ENCODE data around the gene NTPCR.
"Not testable (repeated sequence)": the region's sequence is repeated elsewhere in the genome, so short reads cannot be mapped to it uniquely, and the experiment has no call there.

NTPCR gene, protein sequence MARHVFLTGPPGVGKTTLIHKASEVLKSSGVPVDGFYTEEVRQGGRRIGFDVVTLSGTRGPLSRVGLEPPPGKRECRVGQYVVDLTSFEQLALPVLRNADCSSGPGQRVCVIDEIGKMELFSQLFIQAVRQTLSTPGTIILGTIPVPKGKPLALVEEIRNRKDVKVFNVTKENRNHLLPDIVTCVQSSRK

DNA sequence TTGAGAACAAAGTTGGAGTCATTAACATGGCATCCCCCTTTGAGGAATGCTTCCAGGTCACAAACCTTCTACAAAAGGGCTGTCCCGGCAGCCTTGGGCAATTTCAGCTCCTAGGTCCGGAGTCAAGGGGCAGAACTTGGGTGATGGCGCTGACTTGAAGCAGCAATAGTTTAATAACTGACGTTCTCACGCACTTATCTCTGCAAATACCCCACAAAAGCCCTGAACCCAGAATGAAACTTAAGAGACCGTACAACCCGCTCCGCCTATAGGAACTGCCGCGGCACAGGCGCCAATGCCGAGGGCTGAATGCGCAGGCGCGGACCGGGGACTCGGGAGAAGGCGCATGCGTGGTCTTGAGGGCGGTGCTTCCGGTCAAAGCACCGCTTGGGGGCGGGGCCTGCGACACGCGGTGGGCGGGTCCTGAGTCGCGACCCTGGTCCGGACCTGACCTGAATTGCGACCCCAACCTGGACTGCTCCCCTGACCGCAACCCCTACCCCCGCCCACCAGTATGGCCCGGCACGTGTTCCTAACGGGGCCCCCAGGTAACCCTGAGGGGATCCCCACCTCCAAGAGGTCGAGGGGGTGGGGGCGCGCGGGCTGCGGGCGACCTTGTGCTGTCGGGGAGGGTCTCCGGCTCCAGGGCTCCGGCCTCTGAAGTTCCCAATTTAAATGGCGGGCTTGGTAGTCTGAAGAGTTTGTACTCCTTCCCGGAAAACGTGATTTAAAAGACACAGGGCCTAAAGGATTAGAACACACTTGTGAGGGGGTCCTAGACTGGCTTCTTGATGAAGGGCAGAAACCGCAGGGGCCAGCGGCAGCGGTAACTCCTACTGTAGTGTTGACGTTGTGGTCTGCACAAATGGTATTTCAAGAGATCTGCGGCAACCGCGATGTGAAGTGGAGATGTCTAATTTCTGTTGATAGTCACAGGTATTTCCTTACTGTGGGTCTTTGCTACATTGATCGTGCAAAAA is at the start of gene NTPCR:
Gene NTPCR (plus strand): TSS at position 415 of the 980 bp plus-strand sequence. CDS start 100 bp downstream, at position 515.
- peak; percentile 96 for DNase-seq

GRCh38 chr1:232900818-232901217 is 49.6 kb upstream of the NTPCR start:
- no peak for DNase-seq

DNA sequence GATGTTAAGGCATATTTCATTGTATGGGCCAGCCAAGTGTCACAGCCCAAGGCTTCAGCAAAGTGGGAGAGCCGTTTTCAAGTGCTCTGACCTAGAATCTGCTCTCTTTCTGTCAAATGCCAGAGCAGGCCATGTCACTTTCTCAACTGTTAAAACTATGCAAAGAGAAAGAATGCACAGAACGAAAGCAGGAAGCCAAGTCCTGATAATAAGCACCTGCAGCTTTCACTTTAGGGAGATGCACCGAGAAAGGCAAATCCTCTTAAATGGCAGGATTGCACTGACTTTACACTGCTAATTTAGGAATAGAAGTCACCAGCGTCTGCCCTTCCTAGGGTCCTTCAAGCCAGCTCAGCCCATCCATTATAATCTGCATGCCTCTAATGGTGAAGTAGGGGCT is 49.2 kb upstream of the NTPCR start:
- no peak for DNase-seq

DNA sequence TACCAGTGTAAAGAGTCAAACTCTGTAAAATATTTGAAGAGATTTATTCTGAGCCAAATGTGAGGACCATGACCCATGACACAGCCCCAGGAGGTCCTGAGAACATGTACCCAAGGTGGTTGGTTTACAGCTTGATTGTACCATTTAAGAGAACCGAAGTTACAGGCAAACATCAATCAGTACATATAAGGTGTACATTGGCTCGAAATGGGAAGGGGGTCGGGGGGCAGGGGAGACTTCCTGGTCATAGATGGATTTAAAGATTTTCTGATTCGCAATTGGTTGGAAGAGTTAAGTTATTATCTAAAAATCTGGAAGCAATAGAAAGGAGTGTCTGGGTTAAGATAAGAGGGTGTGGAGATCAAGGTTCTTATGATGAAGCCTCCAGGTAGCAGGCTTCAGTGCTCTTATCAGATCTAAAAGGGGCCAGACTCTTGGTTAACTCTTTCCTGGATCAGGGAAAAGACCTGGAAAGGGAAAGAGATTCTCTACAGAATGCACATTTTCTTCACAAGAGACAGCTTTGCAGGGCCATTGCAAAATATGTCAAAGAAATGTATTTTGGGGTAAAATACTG is 47.5 kb upstream of the NTPCR start:
- no peak for DNase-seq

DNA sequence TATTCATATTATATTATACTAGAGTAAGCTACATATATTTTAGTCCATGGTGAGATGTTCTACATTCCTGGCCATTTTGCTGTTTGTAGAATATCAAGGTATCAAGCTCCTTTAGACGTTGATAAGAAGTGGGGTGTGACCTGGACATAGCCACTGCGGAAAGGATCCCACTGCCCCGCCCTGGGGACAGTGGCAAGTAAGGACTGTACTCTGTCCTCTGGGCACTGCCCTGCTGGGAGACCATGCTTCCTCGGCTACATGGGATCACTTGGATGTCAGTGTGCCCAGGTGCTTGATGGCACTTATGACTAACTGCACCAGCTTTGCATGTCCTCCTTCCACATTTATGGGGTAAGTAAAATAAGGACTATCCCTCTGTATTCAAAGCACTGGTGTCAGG is 46.3 kb upstream of the NTPCR start:
- no peak for DNase-seq

DNA sequence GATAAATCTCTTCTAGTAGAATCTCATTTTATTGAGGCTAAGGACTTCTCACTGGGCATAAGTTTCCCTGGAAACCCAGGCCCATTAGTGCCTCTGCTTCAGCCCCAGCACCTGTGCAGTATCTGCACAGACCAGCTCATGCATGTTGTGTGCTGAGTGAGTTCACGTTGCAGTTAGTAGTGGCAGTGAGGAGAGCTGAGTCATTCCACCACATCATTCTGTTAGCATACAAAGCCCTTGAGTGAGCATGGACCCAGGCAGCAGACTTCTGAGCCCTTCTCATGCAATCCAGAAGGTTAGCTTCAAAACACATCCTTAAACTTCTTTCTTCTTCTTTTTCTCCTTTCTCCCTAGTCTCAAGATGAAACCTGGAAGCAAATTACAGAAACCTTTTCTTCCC is 45.8 kb upstream of the NTPCR start:
- DNase-seq = no peak

DNA sequence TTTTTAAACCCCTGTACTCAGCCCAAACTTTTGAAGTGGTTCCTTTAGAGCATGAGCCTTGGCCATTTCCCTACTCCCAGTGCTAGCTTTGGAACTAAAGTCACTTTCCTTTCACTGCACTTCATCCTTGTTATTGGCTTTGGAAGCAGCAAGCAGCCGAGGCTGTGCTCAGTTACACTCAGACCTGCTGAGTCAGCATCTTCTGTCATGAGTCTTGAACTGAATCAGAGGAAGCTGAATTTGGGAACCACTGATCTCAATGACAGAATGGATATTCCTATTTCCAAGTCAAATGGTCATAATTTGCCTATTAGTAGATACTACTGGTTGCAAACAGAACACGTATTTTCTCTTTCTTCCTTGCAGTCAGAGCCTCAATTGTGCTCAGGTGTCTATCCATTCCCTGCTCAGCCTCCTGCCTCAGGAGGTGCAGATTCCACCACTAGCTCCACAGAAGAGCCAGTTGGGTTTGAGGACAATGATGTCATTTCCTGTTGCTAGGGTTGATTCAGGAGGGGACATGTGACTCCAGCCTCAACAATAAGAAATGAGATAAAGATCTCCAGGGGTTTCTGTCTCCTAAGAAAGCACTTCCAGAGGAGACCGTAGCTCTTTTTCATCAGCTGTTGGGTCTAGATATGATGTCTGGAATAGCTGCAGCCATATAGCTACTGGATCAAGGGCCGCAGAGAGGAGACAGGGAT is 44.9 kb upstream of the NTPCR start:
- DNase-seq = no peak

DNA sequence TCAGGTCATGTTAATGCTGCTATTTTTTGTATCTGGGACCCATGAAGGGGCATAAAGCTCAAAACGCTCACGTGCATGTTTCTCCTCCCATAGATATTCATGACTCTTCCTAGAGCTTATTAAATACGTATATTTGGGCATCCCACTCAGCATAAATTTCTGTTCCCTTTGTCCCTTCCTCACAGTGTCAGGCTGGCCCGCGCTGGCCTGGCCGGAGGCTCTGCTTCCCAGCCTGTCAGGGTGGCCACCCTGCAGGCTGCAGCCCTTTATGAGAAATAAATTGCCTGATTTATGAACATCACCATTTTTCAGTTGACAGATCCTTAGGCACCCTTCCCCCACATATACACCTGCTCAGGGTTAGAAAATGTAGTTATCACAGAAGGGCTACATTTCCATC is 44.0 kb upstream of the NTPCR start:
- DNase-seq = no peak

- no peak for DNase-seq
These were observed 41.6 kb upstream of the NTPCR start for GRCh38 chr1:232908831-232909230.

DNA sequence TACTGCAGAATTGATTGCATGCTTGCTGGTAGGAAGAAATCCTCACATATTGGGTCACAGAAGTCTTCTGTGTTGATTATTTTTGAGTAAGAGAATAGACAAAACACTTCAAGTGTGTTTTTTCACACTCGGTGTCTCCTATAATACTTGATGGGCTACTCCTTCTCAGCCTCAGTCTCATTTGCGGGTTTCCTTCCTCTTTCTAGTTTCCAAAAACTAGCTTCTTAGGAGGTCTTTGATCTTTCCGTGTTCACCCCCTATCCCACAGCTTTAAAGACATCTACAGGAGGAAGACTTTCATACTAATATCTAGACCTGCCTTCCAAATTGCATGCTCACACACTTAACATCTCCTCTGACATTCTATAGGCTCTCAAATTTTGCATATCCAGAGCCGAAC is 40.7 kb upstream of the NTPCR start:
- DNase-seq = no peak

- no peak for DNase-seq
These were observed 39.3 kb upstream of the NTPCR start for GRCh38 chr1:232911027-232911599.

DNA sequence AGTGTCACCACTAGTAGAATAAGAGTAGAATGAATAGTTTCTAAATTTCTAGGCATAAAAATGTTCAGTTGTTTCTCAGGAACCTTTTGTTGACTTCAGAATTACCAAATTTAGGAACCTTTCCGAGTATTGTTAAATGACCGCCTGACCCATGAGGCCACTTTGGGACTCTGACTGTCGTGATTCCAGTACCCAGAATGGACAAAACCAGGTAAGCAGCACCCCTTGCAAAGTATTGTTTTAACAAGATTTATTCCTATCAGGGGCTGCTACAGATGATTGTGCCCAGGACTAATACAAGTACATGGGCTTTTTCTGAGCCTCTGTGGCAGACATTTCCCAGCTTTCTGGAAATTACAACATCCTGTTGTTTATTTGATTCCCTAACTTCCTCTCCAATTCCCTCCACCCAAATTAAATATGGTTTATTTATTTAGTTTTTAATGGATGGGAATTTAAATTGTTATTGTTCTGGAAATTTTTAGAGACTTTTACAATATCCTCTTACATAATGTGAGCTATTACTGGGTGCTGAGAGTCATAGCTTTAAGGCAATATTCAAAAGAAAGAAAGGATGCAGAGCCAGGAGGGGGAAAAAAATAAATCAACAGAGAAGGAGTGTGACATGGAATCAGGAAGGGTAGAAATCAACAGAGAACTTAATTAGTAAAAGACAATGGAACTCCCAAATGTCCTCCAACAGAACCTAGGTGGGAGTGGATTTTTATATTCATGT is 37.4 kb upstream of the NTPCR start:
- no peak for DNase-seq

DNA sequence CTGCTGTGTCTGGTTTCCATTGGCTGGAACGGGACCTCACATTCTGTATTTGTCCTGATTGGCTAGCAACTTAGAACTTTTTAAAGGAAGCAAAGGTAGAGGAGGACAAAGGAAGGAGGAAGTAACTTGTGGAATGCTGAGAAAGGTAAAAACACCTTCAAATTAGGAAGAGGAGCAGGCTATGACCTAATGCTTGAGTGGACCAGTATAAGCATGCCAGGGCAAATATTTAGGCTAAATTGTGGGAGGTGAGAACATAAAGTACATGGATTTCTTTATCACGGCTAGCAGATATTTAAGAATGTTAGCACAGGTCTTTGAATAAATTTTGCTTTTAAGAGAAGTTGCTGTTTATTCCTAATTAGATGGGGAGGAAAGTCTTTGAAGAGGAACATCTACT is 36.1 kb upstream of the NTPCR start:
- DNase-seq = not testable (repeated sequence)

GRCh38 chr1:232915212-232915611 is 35.2 kb upstream of the NTPCR start:
- no peak for DNase-seq

DNA sequence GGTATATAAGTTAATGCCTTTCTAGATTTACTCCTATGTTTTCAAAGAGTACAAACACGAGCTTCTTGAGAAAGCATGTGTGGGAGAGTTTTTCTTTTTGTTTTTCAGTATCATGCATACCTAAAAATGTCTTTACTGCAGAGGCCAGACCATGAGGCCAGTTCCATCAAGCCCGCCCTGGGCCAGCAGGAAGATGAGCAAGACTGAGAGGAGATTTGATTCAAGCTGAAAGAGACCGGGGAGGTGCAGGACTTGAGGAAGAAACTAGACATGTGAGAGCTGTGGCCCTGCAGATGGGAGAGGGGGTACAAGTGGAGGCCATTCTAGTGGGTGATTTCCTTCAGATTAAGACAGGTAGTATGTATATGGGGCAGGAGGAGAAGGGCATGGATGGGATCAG is 33.4 kb upstream of the NTPCR start:
- DNase-seq = no peak

- no peak for DNase-seq
These were observed 29.0 kb upstream of the NTPCR start for GRCh38 chr1:232921381-232921780.

DNA sequence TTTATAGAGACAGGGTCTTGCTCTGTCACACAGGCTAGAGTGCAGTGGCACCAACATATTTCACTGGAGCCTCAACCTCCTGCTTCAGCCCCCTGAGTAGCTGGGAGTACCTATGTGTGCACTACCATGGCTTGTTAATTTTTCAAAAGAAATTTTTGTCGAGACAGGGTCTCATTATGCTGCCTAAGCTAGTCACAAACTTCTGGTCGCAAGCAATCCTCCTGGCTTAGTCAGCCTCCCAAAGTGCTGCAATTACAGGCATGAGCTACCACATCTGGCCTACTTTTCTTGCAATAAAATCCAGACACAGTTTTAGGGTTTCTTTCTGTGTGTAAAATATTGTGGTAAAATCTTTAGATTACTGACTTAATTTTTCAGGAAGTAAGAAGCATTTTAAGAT is 27.9 kb upstream of the NTPCR start:
- DNase-seq = no peak

GRCh38 chr1:232923739-232924386 is 26.5 kb upstream of the NTPCR start:
- DNase-seq = no peak

GRCh38 chr1:232924874-232925273 is 25.5 kb upstream of the NTPCR start:
- DNase-seq = no peak

GRCh38 chr1:232925421-232926220 is 24.8 kb upstream of the NTPCR start:
- no peak for DNase-seq

DNA sequence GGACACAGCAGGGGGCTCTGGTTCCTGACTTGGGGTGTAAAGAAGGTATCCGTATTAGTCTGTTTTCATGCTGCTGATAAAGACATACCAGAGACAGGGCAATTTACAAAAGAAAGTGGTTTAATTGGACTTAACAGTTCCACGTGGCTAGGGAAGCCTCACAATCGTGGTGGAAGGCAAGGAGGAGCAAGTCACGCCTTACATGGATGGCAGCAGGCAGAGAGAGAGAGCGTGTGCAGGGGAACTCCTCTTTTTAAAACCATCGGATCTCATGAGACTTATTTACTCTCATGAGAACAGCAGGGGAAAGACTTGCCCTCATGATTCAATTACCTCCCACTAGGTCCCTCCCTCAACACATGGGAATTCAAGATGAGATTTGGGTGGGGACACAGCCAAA is 23.2 kb upstream of the NTPCR start:
- not testable (repeated sequence) for DNase-seq
